ENCODE measurements around the gene PIAS1. TPM values are rescaled to one million over a fixed set of nuclear protein-coding genes. Genes with fewer than 3 reads are reported as not detected.

PIAS1 gene
- total and polyA plus RNA-seq, 8 donors, result 10.6 to 29.0 (median 17.6) TPM

GRCh38 chr15:68022061-68022460 lies 32.1 kb upstream of the PIAS1 start:
- DNase-seq (no peak), ATAC-seq (peak in 1 of 4 donors; percentile 15), FAIRE-seq (no peak)
- no peak overlapping the region for H3K27ac ChIP-seq
- no peaks in the 10 kb centered on the region for H3K27me3 ChIP-seq
- H3K36me3 ChIP-seq, result no peaks in the 10 kb centered on the region
- H3K4me1 ChIP-seq, result no peaks in the 10 kb centered on the region
- intact Hi-C loops (cut with DNase I), result no loop called here
- no peak for TF ChIP-seq CTCF (IDR thresholded peaks at IDR 0.05)
- 75 to 84% methylated on average over 5 of the region's 5 CpGs for WGBS, 2 donors
- H3K9me3 ChIP-seq, result no peaks in the 10 kb centered on the region
- no peak overlapping the region for H3K4me3 ChIP-seq

GRCh38 chr15:68023307-68024101 lies 30.6 kb upstream of the PIAS1 start:
- no peak for DNase-seq
- no peaks in the 10 kb centered on the region for H3K27me3 ChIP-seq
- WGBS, 2 donors, result 86 to 93% methylated on average over 8 of the region's 8 CpGs
- no peaks in the 10 kb centered on the region for H3K4me1 ChIP-seq
- no peaks in the 10 kb centered on the region for H3K9me3 ChIP-seq
- ATAC-seq, result no peak
- no peak for FAIRE-seq
- H3K27ac ChIP-seq, result no peak overlapping the region
- TF ChIP-seq CTCF (IDR thresholded peaks at IDR 0.05), result no peak
- intact Hi-C loops (cut with DNase I), result no loop called here
- H3K4me3 ChIP-seq, result no peak overlapping the region
- no peaks in the 10 kb centered on the region for H3K36me3 ChIP-seq

- peak in 3 of 4 donors; percentile 58 to 90 (median 66) for ATAC-seq
- no peaks in the 10 kb centered on the region for H3K27me3 ChIP-seq
- intact Hi-C loops (cut with DNase I), result no loop called here
- H3K4me1 ChIP-seq, result no peaks in the 10 kb centered on the region
- no peaks in the 10 kb centered on the region for H3K36me3 ChIP-seq
- H3K27ac ChIP-seq, result no peak overlapping the region
- no peak overlapping the region for H3K4me3 ChIP-seq
- H3K9me3 ChIP-seq, result no peaks in the 10 kb centered on the region
- no peak for DNase-seq
- no peak for FAIRE-seq
- no peak for TF ChIP-seq CTCF (IDR thresholded peaks at IDR 0.05)
- WGBS, 2 donors, result 59 to 62% methylated on average over 6 of the region's 6 CpGs
These were observed 28.2 kb upstream of the PIAS1 start for GRCh38 chr15:68025835-68026424.

GRCh38 chr15:68027388-68027787 lies 26.7 kb upstream of the PIAS1 start:
- no peak for FAIRE-seq
- no peak for DNase-seq
- Histone ChIP-seq H3K4me1 (no peaks in the 10 kb centered on the region), H3K36me3 (no peaks in the 10 kb centered on the region), H3K27me3 (no peaks in the 10 kb centered on the region), H3K27ac (no peak overlapping the region), H3K9me3 (no peaks in the 10 kb centered on the region), H3K4me3 (no peak overlapping the region)
- no peak for TF ChIP-seq CTCF (IDR thresholded peaks at IDR 0.05)
- ATAC-seq, result no peak
- intact Hi-C loops (cut with DNase I), result no loop called here
- 75 to 77% methylated on average over 9 of the region's 9 CpGs for WGBS, 2 donors
